Upper lobe of right lung (tissue), 1 donor: ENCODE measurements around the gene SLC25A11. TPM values are rescaled to one million over a fixed set of nuclear protein-coding genes. Genes with fewer than 3 reads are reported as not detected.

Source experiments
- ATAC-seq: fragments of 200-7000 bp; cut with Tn5 transposase; one replicate; pipeline ENCODE4 v1.9.1; 2020; ENCODE audit warnings: mild to moderate bottlenecking, moderate library complexity
- DNase-seq: peaks from one replicate; pipeline ENCODE4 v3.0.0-alpha.2; 2020
- H3K27ac ChIP-seq: fragments of 200-600 bp; one replicate; pipeline ENCODE4 v1.8.0; 2022
- H3K27me3 ChIP-seq: fragments of 200-600 bp; one replicate; pipeline ENCODE4 v1.8.0; 2022; ENCODE audit warnings: mild to moderate bottlenecking
- H3K36me3 ChIP-seq: fragments of 200-600 bp; one replicate; pipeline ENCODE4 v1.8.0; 2022
- H3K4me1 ChIP-seq: fragments of 200-600 bp; one replicate; pipeline ENCODE4 v1.8.0; 2022
- H3K4me3 ChIP-seq: fragments of 200-600 bp; one replicate; pipeline ENCODE4 v1.8.0; 2022; ENCODE audit warnings: mild to moderate bottlenecking
- H3K9me3 ChIP-seq: fragments of 200-600 bp; one replicate; pipeline ENCODE4 v1.8.0; 2022
- CTCF ChIP-seq: fragments of 200-600 bp; IDR thresholded peaks from one replicate; pipeline ENCODE4 v1.8.0; 2022; ENCODE audit warnings: antibody characterized with exemption
- intact Hi-C: fragments of 100-400 bp; cut with DNase I; formaldehyde crosslinking; loops from one replicate; pipeline ENCODE4 v1.11.0; 2022
- total RNA-seq: library from RNA; stranded (reverse); fragmentation: NEBNext Ultra II Directional; extraction: Animal tissue kit (Norgen Biotek cat#: 25700); gene quantifications from one replicate; pipeline ENCODE4 v1.2.1, GENCODE V29; 2021
- donor health status: DM: no; HTN: yes; CAD: no; lungs with severe emphysema.

The SLC25A11 gene
- total RNA-seq, 1 donor from 2014 or later: 55.0 TPM

DNA sequence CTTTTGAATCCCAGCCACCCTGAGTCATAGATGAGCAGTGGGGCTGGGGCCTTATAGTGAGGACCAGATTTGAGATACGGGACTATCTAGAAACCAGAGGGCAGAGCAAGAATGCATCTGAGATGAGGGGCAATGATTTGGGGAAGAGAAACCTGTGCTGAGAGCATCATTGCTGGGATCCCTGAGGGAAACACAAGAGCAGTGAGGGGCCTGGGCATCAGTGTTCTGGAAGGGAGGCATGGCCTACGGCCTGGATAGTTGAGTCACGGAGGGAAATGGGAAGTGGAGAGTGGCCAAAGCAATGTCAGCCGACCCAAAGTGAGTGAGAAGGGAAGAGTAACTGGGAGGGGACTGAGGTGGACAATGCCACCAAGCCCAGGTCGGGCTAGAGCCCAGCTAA, 42.5 kb upstream of the SLC25A11 start:
- peaks cover 49% of the 10 kb centered on the region for H3K36me3 ChIP-seq
- H3K4me3 ChIP-seq: no peak overlapping the region
- intact Hi-C loops: loop anchor here (10.0 kb wide), 1 partner anchor 82 kb away; no protein-coding TSS in a partner anchor
- TF ChIP-seq CTCF: no peak
- peaks cover 6% of the 10 kb centered on the region for H3K4me1 ChIP-seq
- H3K27ac ChIP-seq: no peak overlapping the region
- H3K27me3 ChIP-seq: no peaks in the 10 kb centered on the region
- no peak for ATAC-seq
- H3K9me3 ChIP-seq: no peaks in the 10 kb centered on the region
- DNase-seq: no peak

DNA sequence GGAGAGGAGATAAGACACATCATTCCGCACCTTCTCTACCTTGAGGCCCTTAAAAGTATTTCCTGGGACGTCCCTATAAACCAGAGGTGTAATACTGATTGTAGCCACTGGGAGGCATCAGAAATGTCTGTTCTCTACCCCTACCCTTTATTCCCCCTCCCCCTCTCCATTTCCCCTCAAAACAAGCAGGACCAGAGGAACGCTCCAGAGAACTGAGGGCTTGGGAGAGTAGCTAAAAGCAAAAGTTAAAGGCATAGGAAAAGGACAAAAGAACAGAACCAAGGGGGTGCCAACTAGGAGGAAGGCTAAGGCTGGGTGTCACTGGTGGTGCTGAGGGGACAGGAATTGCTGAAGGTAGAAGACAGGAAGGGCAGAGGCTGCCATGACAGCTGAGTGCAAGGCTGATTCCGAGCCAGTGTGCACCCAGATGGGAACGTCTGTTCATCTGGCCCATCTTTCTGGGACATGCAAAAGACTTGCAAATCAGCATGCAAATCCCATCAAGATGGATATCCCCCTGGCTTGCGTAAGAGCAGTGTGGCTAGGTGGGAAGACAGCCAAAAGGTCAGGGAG, 40.9 kb upstream of the SLC25A11 start:
- DNase-seq: no peak
- intact Hi-C loops: loop anchor here (10.0 kb wide), 1 partner anchor 84 kb away; no protein-coding TSS in a partner anchor
- Histone ChIP-seq H3K9me3 (no peaks in the 10 kb centered on the region), H3K27me3 (no peaks in the 10 kb centered on the region), H3K27ac (no peak overlapping the region), H3K4me1 (peaks cover 3% of the 10 kb centered on the region), H3K36me3 (peaks cover 64% of the 10 kb centered on the region), H3K4me3 (no peak overlapping the region)
- peak; percentile 80 for TF ChIP-seq CTCF
- ATAC-seq: peak; percentile 75

- H3K4me3 ChIP-seq: no peak overlapping the region
- peaks cover 70% of the 10 kb centered on the region for H3K36me3 ChIP-seq
- H3K27ac ChIP-seq: no peak overlapping the region
- TF ChIP-seq CTCF: no peak
- intact Hi-C loops: no loop called here
- H3K4me1 ChIP-seq: peaks cover 3% of the 10 kb centered on the region
- H3K9me3 ChIP-seq: no peaks in the 10 kb centered on the region
- no peaks in the 10 kb centered on the region for H3K27me3 ChIP-seq
- DNase-seq (no peak), ATAC-seq (peak; percentile 71)
These were observed 38.9 kb upstream of the SLC25A11 start for GRCh38 chr17:4978726-4979125.

- intact Hi-C loops: no loop called here
- peaks cover 6% of the 10 kb centered on the region for H3K4me1 ChIP-seq
- no peaks in the 10 kb centered on the region for H3K9me3 ChIP-seq
- no peak for TF ChIP-seq CTCF
- H3K27ac ChIP-seq: no peak overlapping the region
- ATAC-seq (no peak), DNase-seq (no peak)
- H3K27me3 ChIP-seq: no peaks in the 10 kb centered on the region
- H3K4me3 ChIP-seq: no peak overlapping the region
- H3K36me3 ChIP-seq: peaks cover 75% of the 10 kb centered on the region
These were observed 34.3 kb upstream of the SLC25A11 start for GRCh38 chr17:4974115-4974670.

GRCh38 chr17:4973256-4974114, 33.6 kb upstream of the SLC25A11 start:
- intact Hi-C loops: no loop called here

More at GRCh38 chr17:4973256-4974114, 33.6 kb upstream of the SLC25A11 start:
- H3K4me3 ChIP-seq: no peak overlapping the region
- ATAC-seq: peak; percentile 9
- peaks cover 73% of the 10 kb centered on the region for H3K36me3 ChIP-seq
- TF ChIP-seq CTCF: no peak
- H3K9me3 ChIP-seq: no peaks in the 10 kb centered on the region
- peaks cover 13% of the 10 kb centered on the region for H3K4me1 ChIP-seq
- no peaks in the 10 kb centered on the region for H3K27me3 ChIP-seq
- no peak overlapping the region for H3K27ac ChIP-seq
- no peak for DNase-seq
